ENCODE results near the gene PPP6C. TPM values are rescaled to one million over a fixed set of nuclear protein-coding genes. Genes with fewer than 3 reads are reported as not detected.

PPP6C gene
- total RNA-seq, 1 experiment from 2014 or later: 50.8 TPM

GRCh38 chr9:125151730-125152129 lies 37.9 kb downstream of the PPP6C start:
- H3K4me1 ChIP-seq (ENCODE audit: insufficient read depth, low read length, poor library complexity, severe bottlenecking): no peaks in the 10 kb centered on the region
- BruUV-seq (replicated peaks): no TSS peak
- no peaks in the 10 kb centered on the region for H3K9me3 ChIP-seq (ENCODE audit: low read depth, low read length, poor library complexity, severe bottlenecking)
- CTCF ChIA-PET: no interaction called here
- intact Hi-C loops (cut with micrococcal nuclease; ENCODE audit: unreplicated experiment): no loop called here
- POLR2A ChIA-PET (ENCODE audit: low non-redundant PET): no interaction called here
- no peak overlapping the region for H3K27ac ChIP-seq (ENCODE audit: low read depth, low read length, poor library complexity, severe bottlenecking)
- TF ChIP-seq CTCF (conservative IDR thresholded peaks at IDR 0.05; ENCODE audit: low read depth, low read length) (no peak), EZH2 (IDR thresholded peaks at IDR 0.05; ENCODE audit: borderline replicate concordance, low read depth, low read length, poor library complexity, severe bottlenecking) (no peak)
- H3K27me3 ChIP-seq (replicated peaks; ENCODE audit: insufficient read depth, low read depth, low read length, poor library complexity): no peaks in the 10 kb centered on the region
- no peak overlapping the region for H3K4me3 ChIP-seq (ENCODE audit: low read depth, low read length, poor library complexity, severe bottlenecking)
- peaks cover 40% of the 10 kb centered on the region for H3K36me3 ChIP-seq (ENCODE audit: insufficient read depth, low read length, poor library complexity, severe bottlenecking)
- DNase-seq (ENCODE audit: low spot score): no peak

GRCh38 chr9:125150349-125151245 lies 39.0 kb downstream of the PPP6C start:
- H3K4me3 ChIP-seq (ENCODE audit: low read depth, low read length, poor library complexity, severe bottlenecking): no peak overlapping the region
- no peaks in the 10 kb centered on the region for H3K4me1 ChIP-seq (ENCODE audit: insufficient read depth, low read length, poor library complexity, severe bottlenecking)
- H3K36me3 ChIP-seq (ENCODE audit: insufficient read depth, low read length, poor library complexity, severe bottlenecking): peaks cover 40% of the 10 kb centered on the region
- BruUV-seq (replicated peaks): no TSS peak
- no peak for TF ChIP-seq CTCF (conservative IDR thresholded peaks at IDR 0.05; ENCODE audit: low read depth, low read length)
- no peak for TF ChIP-seq EZH2 (IDR thresholded peaks at IDR 0.05; ENCODE audit: borderline replicate concordance, low read depth, low read length, poor library complexity, severe bottlenecking)
- ChIA-PET CTCF (no interaction called here), POLR2A (ENCODE audit: low non-redundant PET) (no interaction called here)
- no peaks in the 10 kb centered on the region for H3K9me3 ChIP-seq (ENCODE audit: low read depth, low read length, poor library complexity, severe bottlenecking)
- intact Hi-C loops (cut with micrococcal nuclease; ENCODE audit: unreplicated experiment): no loop called here
- no peak for DNase-seq (ENCODE audit: low spot score)
- no peaks in the 10 kb centered on the region for H3K27me3 ChIP-seq (replicated peaks; ENCODE audit: insufficient read depth, low read depth, low read length, poor library complexity)
- no peak overlapping the region for H3K27ac ChIP-seq (ENCODE audit: low read depth, low read length, poor library complexity, severe bottlenecking)

GRCh38 chr9:125147401-125147951 lies 42.1 kb downstream of the PPP6C start:
- Histone ChIP-seq H3K36me3 (ENCODE audit: insufficient read depth, low read length, poor library complexity, severe bottlenecking) (peaks cover 30% of the 10 kb centered on the region), H3K4me1 (ENCODE audit: insufficient read depth, low read length, poor library complexity, severe bottlenecking) (no peaks in the 10 kb centered on the region), H3K27me3 (replicated peaks; ENCODE audit: insufficient read depth, low read depth, low read length, poor library complexity) (no peaks in the 10 kb centered on the region), H3K9me3 (ENCODE audit: low read depth, low read length, poor library complexity, severe bottlenecking) (no peaks in the 10 kb centered on the region), H3K27ac (ENCODE audit: low read depth, low read length, poor library complexity, severe bottlenecking) (no peak overlapping the region), H3K4me3 (ENCODE audit: low read depth, low read length, poor library complexity, severe bottlenecking) (no peak overlapping the region)
- no peak for DNase-seq (ENCODE audit: low spot score)
- no peak for TF ChIP-seq CTCF (conservative IDR thresholded peaks at IDR 0.05; ENCODE audit: low read depth, low read length)
- no peak for TF ChIP-seq EZH2 (IDR thresholded peaks at IDR 0.05; ENCODE audit: borderline replicate concordance, low read depth, low read length, poor library complexity, severe bottlenecking)
- ChIA-PET POLR2A (ENCODE audit: low non-redundant PET) (interaction anchor here (0.7 kb wide), 1 partner anchor 582 kb away, joined by 3 read pairs; no protein-coding TSS in a partner anchor), CTCF (no interaction called here)
- BruUV-seq (replicated peaks): no TSS peak
- intact Hi-C loops (cut with micrococcal nuclease; ENCODE audit: unreplicated experiment): loop anchor here (10.0 kb wide), 1 partner anchor 293 kb away; the partner anchor contains the start of gene WDR38

Data from A673 (cell line).